Measurements from ENCODE around the gene GGT1.
A peak's percentile ranks its signal among the peaks of the same experiment; 100 is the strongest.
"Not testable (repeated sequence)": the region's sequence is repeated elsewhere in the genome, so short reads cannot be mapped to it uniquely, and the experiment has no call there.

GGT1 gene

GRCh38 chr22:24629069-24629468 lies 26.1 kb downstream of the GGT1 start:
- H3K4me3 ChIP-seq (replicated peaks; ENCODE audit: low read depth, low read length); DNase-seq (ENCODE audit: extremely low read depth, low read depth): not testable (repeated sequence)
- TF ChIP-seq, protein P1, sequence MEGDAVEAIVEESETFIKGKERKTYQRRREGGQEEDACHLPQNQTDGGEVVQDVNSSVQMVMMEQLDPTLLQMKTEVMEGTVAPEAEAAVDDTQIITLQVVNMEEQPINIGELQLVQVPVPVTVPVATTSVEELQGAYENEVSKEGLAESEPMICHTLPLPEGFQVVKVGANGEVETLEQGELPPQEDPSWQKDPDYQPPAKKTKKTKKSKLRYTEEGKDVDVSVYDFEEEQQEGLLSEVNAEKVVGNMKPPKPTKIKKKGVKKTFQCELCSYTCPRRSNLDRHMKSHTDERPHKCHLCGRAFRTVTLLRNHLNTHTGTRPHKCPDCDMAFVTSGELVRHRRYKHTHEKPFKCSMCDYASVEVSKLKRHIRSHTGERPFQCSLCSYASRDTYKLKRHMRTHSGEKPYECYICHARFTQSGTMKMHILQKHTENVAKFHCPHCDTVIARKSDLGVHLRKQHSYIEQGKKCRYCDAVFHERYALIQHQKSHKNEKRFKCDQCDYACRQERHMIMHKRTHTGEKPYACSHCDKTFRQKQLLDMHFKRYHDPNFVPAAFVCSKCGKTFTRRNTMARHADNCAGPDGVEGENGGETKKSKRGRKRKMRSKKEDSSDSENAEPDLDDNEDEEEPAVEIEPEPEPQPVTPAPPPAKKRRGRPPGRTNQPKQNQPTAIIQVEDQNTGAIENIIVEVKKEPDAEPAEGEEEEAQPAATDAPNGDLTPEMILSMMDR (IDR thresholded peaks at IDR 0.05; ENCODE audit: low read depth, low read length, missing control alignments), result peak; percentile 28

DNA sequence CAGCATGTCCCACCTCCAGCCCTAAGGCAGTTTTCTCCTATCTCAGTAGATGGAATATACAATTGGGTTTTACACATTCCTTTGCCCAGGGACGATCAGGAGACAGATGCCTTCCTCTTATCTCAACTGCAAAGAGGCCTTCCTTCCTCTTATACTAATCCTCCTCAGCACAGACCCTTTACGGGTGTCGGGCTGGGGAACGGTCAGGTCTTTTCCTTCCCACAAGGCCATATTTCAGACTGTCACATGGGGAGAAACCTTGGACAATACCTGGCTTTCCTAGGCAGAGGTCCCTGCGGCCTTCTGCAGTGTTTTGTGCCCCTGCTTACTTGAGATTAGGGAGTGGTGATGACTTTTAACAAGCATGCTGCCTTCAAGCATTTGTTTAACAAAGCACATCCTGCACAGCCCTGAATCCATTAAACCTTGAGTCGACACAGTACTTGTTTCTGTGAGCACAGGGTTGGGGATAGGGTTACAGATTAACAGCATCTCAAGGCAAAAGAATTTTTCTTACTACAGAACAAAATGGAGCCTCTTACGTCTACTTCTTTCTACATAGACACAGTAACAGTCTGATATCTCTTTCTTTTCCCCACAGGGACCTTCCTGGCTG lies 27.9 kb downstream of the GGT1 start:
- DNase-seq (ENCODE audit: extremely low read depth, low read depth); H3K4me3 ChIP-seq (replicated peaks; ENCODE audit: low read depth, low read length): not testable (repeated sequence)

GRCh38 chr22:24631430-24632122 lies 28.6 kb downstream of the GGT1 start:
- DNase-seq (ENCODE audit: extremely low read depth, low read depth); H3K4me3 ChIP-seq (replicated peaks; ENCODE audit: low read depth, low read length): not testable (repeated sequence)

GRCh38 chr22:24632642-24633041 lies 29.6 kb downstream of the GGT1 start:
- H3K4me3 ChIP-seq (replicated peaks; ENCODE audit: low read depth, low read length), result not testable (repeated sequence)
- DNase-seq (ENCODE audit: extremely low read depth, low read depth), result peak; percentile 1

GRCh38 chr22:24633231-24634023 lies 30.4 kb downstream of the GGT1 start:
- DNase-seq (ENCODE audit: extremely low read depth, low read depth); H3K4me3 ChIP-seq (replicated peaks; ENCODE audit: low read depth, low read length): not testable (repeated sequence)

GRCh38 chr22:24634776-24635389 lies 31.9 kb downstream of the GGT1 start:
- not testable (repeated sequence) for DNase-seq (ENCODE audit: extremely low read depth, low read depth); H3K4me3 ChIP-seq (replicated peaks; ENCODE audit: low read depth, low read length)

GRCh38 chr22:24636513-24636912 lies 33.5 kb downstream of the GGT1 start:
- not testable (repeated sequence) for DNase-seq (ENCODE audit: extremely low read depth, low read depth); H3K4me3 ChIP-seq (replicated peaks; ENCODE audit: low read depth, low read length)

DNA sequence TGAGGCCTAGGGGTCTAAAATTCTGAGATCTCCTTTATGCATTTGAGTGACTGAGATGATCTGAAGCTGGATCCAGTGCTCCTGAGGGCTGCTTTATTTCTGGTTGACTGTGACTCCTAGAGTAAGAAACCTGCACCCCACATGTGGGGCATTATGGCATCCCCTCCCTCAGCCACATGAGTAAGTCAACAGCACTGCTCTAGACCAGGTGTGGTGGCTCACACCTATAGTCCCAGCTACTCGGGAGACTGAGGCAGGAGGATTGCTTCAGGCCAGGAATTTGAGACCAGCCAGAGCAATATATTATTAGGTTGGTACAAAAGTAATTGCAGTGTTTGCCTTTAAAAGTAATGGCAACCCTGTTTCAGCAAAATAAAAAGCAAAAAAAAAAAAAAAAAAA lies 39.3 kb downstream of the GGT1 start:
- not testable (repeated sequence) for DNase-seq (ENCODE audit: extremely low read depth, low read depth); H3K4me3 ChIP-seq (replicated peaks; ENCODE audit: low read depth, low read length)

DNA sequence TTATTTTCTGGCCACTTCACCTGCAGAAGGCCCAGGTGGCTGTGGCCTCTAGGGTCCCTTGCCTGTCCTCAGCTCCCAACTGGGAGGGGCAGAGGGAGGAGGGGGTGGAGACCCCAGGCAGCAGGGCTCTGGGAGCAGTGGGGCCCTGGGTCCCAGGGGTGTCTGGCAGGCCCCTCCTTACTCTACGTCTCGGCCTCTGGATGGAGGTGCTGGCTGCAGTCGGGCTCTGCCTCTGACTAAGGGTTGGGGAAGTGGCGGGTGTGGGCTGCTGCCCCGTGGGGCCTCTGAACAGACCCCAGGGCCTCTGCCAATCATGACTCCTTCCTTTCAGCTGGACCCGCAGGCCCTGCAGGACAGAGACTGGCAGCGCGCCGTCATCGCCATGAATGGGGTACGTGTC lies 41.4 kb downstream of the GGT1 start:
- not testable (repeated sequence) for DNase-seq (ENCODE audit: extremely low read depth, low read depth); H3K4me3 ChIP-seq (replicated peaks; ENCODE audit: low read depth, low read length)

DNA sequence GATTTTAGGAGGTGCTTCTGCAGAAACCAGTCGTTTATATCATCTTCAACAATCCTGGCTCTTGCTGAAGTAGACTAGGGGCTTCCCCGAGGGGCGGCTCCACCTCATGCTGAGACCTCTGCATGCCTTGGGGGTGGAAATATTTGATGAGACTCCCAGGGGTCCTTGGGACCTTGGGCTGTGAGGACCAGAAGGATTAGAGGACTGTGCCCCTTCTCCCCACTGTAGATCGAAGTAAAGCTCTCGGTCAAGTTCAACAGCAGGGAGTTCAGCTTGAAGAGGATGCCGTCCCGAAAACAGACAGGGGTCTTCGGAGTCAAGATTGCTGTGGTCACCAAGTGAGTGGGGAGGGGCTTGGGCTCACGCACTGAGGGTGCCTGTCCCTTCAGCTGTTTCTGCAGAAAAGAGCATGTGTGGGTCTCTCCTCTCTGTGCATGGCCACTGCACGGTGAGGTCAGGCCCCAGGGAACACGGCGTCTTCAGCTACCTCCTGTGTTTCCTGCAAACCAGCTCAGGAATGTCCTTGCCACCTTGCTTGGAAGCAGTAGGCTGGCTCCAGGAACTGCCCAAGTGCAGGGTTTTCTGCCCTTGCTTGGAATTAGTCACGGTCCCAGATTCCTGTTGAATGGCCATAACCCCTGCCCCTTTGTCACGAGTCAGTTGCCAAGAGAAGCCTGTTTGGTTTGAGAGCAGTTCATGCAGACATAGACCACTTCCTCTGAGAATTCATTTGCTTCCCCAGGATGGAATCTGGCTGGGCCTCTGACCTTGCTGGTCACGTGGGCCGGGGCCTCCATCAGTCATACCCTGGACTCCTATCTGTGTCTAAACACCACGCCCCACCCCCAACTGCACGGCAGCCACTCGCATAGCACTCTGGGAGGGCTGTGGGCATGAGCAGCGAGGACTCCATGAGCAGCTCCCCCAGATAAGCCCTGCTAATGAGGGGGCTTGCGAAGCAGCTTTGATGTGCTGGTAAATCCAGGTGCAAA lies 42.7 kb downstream of the GGT1 start:
- H3K4me3 ChIP-seq (replicated peaks; ENCODE audit: low read depth, low read length); DNase-seq (ENCODE audit: extremely low read depth, low read depth): not testable (repeated sequence)

DNA sequence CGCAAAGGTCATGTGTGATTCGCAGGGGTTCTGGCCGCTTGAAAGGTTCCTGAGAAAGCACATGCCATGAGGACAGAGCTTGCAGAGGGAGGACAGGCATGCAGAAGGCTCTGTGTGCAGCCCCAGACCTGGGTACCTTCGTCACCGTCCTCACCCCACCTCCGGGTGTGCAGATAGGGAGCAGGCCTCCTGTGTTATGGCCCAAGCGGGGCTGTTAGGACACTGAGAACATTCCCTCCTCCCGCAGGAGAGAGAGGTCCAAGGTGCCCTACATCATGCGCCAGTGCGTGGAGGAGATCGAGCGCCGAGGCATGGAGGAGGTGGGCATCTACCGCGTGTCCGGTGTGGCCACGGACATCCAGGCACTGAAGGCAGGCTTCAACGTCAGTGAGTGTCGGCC lies 43.8 kb downstream of the GGT1 start:
- H3K4me3 ChIP-seq (replicated peaks; ENCODE audit: low read depth, low read length); DNase-seq (ENCODE audit: extremely low read depth, low read depth): not testable (repeated sequence)

- DNase-seq (ENCODE audit: extremely low read depth, low read depth); H3K4me3 ChIP-seq (replicated peaks; ENCODE audit: low read depth, low read length): not testable (repeated sequence)
These were observed 46.4 kb downstream of the GGT1 start for GRCh38 chr22:24649371-24649770.

- not testable (repeated sequence) for DNase-seq (ENCODE audit: extremely low read depth, low read depth); H3K4me3 ChIP-seq (replicated peaks; ENCODE audit: low read depth, low read length)
These were observed 47.9 kb downstream of the GGT1 start for GRCh38 chr22:24650884-24651283.

DNA sequence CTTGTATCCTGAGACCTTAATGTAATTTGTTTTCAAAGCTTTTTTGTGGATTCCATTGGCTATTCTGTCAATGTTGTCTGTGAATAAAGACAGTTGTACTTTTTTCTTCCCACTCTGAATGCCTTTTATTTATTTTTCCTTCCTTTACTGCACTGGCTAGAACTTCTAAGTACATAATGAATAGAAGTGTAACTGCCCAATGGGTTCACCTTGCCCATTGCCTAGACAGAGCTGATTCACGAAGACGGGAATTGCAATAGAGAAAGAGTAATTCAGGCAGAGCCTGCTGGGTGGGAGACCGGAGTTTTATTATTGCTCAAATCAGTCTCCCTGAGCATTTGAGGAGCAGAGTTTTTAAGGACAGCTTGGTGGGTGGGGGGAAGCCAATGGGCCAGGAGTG lies 62.4 kb downstream of the GGT1 start:
- not testable (repeated sequence) for H3K4me3 ChIP-seq (replicated peaks; ENCODE audit: low read depth, low read length); DNase-seq (ENCODE audit: extremely low read depth, low read depth)

GRCh38 chr22:24667904-24668303 lies 64.9 kb downstream of the GGT1 start:
- not testable (repeated sequence) for H3K4me3 ChIP-seq (replicated peaks; ENCODE audit: low read depth, low read length); DNase-seq (ENCODE audit: extremely low read depth, low read depth)

- not testable (repeated sequence) for H3K4me3 ChIP-seq (replicated peaks; ENCODE audit: low read depth, low read length)
These were observed 69.5 kb downstream of the GGT1 start for GRCh38 chr22:24672532-24672931.

More at GRCh38 chr22:24672532-24672931, 69.5 kb downstream of the GGT1 start:
- DNase-seq (ENCODE audit: extremely low read depth, low read depth), result not testable (repeated sequence)
